PC-9 (cell line): ENCODE measurements around the gene HOXA9. TPM values are rescaled to one million over a fixed set of nuclear protein-coding genes. Genes with fewer than 3 reads are reported as not detected.

Experiments
- BruUV-seq: library from RNA; stranded (reverse); fragments of 400-500 nt; replicated peaks from 2 replicates; lab custom pipeline; 2021; lab: Mats Ljungman, UMichigan
- CTCF ChIA-PET: fragments of 300-600 bp; sonication (Branson Sonifier 250); formaldehyde crosslinking; loops from one replicate; lab custom pipeline; 2022; ENCODE audit warnings: antibody characterized with exemption; lab: Charles Lee
- POLR2A ChIA-PET: fragments of 300-600 bp; sonication (Branson Sonifier 250); formaldehyde crosslinking; loops from one replicate; lab custom pipeline; 2022; ENCODE audit warnings: antibody characterized with exemption; ENCODE audit not compliant: unreplicated experiment; lab: Charles Lee
- DNase-seq, 2 experiments: peaks; one replicate each; pipeline versions ENCODE4 v3.0.0 to v3.0.0-alpha.2; 2015 to 2022; ENCODE audit warnings: mixed read lengths in 1 of 2
- H2AFZ ChIP-seq: fragments of 200-600 bp; sonication (generic); 2 replicates; pipeline ENCODE4 v1.8.1; 2017; ENCODE audit warnings: antibody characterized with exemption
- H3F3A ChIP-seq: fragments of 200-600 bp; sonication (generic); 2 replicates; pipeline ENCODE4 v1.8.1; 2017; ENCODE audit warnings: antibody characterized with exemption, mild to moderate bottlenecking, low read depth; ENCODE audit not compliant: insufficient read depth
- H3K27ac ChIP-seq: fragments of 200-600 bp; sonication (generic); 2 replicates; pipeline ENCODE4 v1.6.1; 2016; ENCODE audit warnings: mixed run types
- H3K27me3 ChIP-seq: fragments of 200-600 bp; sonication (generic); 2 replicates; pipeline ENCODE4 v1.6.1; 2016; ENCODE audit warnings: low read depth, mixed run types; ENCODE audit not compliant: insufficient read depth
- H3K36me3 ChIP-seq: fragments of 200-600 bp; sonication (generic); 2 replicates; pipeline ENCODE4 v1.6.1; 2016; ENCODE audit warnings: low read depth, mixed run types
- H3K4me1 ChIP-seq: fragments of 200-600 bp; sonication (generic); replicated peaks from 2 replicates; pipeline ENCODE4 v1.6.1; 2016; ENCODE audit warnings: mixed run types; ENCODE audit not compliant: insufficient read depth
- H3K4me2 ChIP-seq: fragments of 200-600 bp; sonication (generic); 2 replicates; pipeline ENCODE4 v1.6.1; 2017; ENCODE audit warnings: mixed run types
- H3K4me3 ChIP-seq: fragments of 200-600 bp; sonication (generic); 2 replicates; pipeline ENCODE4 v1.6.1; 2016; ENCODE audit warnings: mixed run types
- H3K79me2 ChIP-seq: fragments of 200-600 bp; sonication (generic); 2 replicates; pipeline ENCODE4 v1.6.1; 2017; ENCODE audit warnings: low read depth, mixed run types
- H3K9me2 ChIP-seq: fragments of 200-600 bp; sonication (generic); 2 replicates; pipeline ENCODE4 v1.8.1; 2017; ENCODE audit warnings: mild to moderate bottlenecking; ENCODE audit not compliant: insufficient read depth
- H3K9me3 ChIP-seq: fragments of 200-600 bp; sonication (generic); 2 replicates; pipeline ENCODE4 v1.8.1; 2016; ENCODE audit warnings: low read depth; ENCODE audit not compliant: insufficient read depth
- H4K20me1 ChIP-seq: fragments of 200-600 bp; sonication (generic); 2 replicates; pipeline ENCODE4 v1.8.1; 2017; ENCODE audit not compliant: insufficient read depth
- EZH2 ChIP-seq: fragments of 200-600 bp; sonication (generic); IDR thresholded peaks from 2 replicates; pipeline ENCODE4 v1.8.0; 2017; ENCODE audit warnings: antibody characterized with exemption, low read depth
- intact Hi-C: fragments of 100-400 bp; cut with micrococcal nuclease; formaldehyde crosslinking; loops from one replicate; pipeline ENCODE4 v1.10.0; 2022; ENCODE audit not compliant: unreplicated experiment
- total RNA-seq: library from RNA; stranded (reverse); gene quantifications from 2 replicates; pipeline ENCODE4 v1.2.3, GENCODE V29; 2021
- TF ChIP-seq, protein P1 (sequence below): fragments of 200-600 bp; sonication (generic); conservative IDR thresholded peaks from 2 replicates; pipeline ENCODE4 v1.6.1; 2017; ENCODE audit warnings: mixed run types, antibody characterized with exemption, mild to moderate bottlenecking, moderate library complexity

HOXA9 gene
- total RNA-seq, 1 experiment from 2014 or later = 2.5 TPM

DNA sequence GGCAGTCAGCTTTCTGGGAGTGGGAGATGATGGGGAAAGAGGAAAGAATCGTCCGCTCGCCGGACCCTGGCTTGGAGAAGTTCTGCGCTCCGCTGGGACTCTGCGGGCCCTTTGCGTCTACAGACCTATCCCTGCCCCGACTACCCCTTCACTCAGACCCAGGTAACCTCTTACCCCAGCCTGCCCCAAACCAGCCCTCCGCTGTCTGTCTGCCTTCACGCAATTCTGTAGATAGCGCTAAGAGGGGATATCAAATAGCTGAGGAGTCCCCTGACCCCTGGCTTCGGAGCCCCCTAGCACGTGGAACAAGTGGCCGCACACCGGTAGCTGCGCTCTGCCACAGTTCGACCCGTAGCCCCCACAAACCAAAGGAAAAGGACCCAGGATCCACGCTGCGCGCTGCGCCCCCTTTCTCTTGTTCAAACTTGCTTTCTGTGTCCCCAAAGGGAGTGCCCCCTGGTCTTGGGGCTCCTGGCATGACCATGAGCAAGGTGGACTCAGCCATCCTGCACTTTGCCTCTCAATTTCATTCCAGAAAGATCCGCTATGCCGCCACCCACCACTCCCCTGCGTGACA lies 41.8 kb downstream of the HOXA9 start:
- no peak overlapping the region for H3K4me3 ChIP-seq
- TF ChIP-seq EZH2 = no peak
- TF ChIP-seq, protein P1, sequence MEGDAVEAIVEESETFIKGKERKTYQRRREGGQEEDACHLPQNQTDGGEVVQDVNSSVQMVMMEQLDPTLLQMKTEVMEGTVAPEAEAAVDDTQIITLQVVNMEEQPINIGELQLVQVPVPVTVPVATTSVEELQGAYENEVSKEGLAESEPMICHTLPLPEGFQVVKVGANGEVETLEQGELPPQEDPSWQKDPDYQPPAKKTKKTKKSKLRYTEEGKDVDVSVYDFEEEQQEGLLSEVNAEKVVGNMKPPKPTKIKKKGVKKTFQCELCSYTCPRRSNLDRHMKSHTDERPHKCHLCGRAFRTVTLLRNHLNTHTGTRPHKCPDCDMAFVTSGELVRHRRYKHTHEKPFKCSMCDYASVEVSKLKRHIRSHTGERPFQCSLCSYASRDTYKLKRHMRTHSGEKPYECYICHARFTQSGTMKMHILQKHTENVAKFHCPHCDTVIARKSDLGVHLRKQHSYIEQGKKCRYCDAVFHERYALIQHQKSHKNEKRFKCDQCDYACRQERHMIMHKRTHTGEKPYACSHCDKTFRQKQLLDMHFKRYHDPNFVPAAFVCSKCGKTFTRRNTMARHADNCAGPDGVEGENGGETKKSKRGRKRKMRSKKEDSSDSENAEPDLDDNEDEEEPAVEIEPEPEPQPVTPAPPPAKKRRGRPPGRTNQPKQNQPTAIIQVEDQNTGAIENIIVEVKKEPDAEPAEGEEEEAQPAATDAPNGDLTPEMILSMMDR = no peak
- H3K4me2 ChIP-seq = no peak overlapping the region
- no peaks in the 10 kb centered on the region for H3K9me3 ChIP-seq
- BruUV-seq = no TSS peak
- peaks cover 27% of the 10 kb centered on the region for H3F3A ChIP-seq
- no peak overlapping the region for H3K27ac ChIP-seq
- peaks cover 11% of the 10 kb centered on the region; the same call in 1 of the 2 replicates for H3K36me3 ChIP-seq
- CTCF ChIA-PET = no interaction called here
- intact Hi-C loops = no loop called here
- H4K20me1 ChIP-seq = no peaks in the 10 kb centered on the region
- POLR2A ChIA-PET = interaction anchor here (0.6 kb wide), 1 partner anchor 11 kb away, joined by 4 read pairs; no protein-coding TSS in a partner anchor
- peaks cover 9% of the 10 kb centered on the region; the same call in 1 of the 2 replicates for H3K4me1 ChIP-seq
- no peak overlapping the region for H2AFZ ChIP-seq
- H3K27me3 ChIP-seq = no peaks in the 10 kb centered on the region
- DNase-seq = no peak
- H3K9me2 ChIP-seq = no peaks in the 10 kb centered on the region
- H3K79me2 ChIP-seq = 0 out of 2 replicates have a peak, but pooled peaks cover 5% of the 10 kb centered on the region

DNA sequence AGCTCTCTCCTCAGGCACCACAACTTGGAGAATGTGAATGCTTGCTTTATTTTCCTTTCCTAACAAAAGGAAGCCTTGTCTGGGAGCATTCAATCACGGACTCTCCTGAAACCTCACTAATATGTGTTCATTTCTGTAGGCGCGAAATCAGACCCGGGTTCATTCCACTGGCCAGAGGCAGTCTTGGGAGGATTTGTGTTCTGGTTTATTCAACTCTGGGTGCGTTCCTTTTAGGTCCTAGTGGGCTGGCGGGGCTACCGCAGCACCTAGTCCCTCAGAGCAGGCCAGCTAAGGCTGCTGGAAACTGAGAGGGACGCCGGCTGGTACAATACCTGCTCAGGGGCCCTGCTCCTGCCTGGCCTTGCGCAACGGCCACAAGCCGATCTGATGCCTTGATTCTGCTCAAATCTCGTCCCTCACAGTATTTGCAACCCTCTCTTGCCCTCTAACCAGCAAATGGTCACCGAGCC lies 42.3 kb downstream of the HOXA9 start:
- Histone ChIP-seq H3F3A (peaks cover 32% of the 10 kb centered on the region), H2AFZ (no peak overlapping the region), H3K9me3 (no peaks in the 10 kb centered on the region), H3K4me3 (no peak overlapping the region), H3K27ac (no peak overlapping the region), H3K27me3 (no peaks in the 10 kb centered on the region), H3K4me1 (peaks cover 9% of the 10 kb centered on the region), H3K79me2 (peaks cover 10% of the 10 kb centered on the region), H3K4me2 (no peak overlapping the region), H4K20me1 (no peaks in the 10 kb centered on the region), H3K9me2 (no peaks in the 10 kb centered on the region), H3K36me3 (peaks cover 16% of the 10 kb centered on the region)
- no peak for TF ChIP-seq EZH2
- TF ChIP-seq, protein P1 = no peak
- DNase-seq = no peak
- ChIA-PET POLR2A (no interaction called here), CTCF (interaction anchor here (0.6 kb wide), 1 partner anchor 387 kb away, joined by 4 read pairs; no protein-coding TSS in a partner anchor)
- no TSS peak for BruUV-seq
- intact Hi-C loops = no loop called here

DNA sequence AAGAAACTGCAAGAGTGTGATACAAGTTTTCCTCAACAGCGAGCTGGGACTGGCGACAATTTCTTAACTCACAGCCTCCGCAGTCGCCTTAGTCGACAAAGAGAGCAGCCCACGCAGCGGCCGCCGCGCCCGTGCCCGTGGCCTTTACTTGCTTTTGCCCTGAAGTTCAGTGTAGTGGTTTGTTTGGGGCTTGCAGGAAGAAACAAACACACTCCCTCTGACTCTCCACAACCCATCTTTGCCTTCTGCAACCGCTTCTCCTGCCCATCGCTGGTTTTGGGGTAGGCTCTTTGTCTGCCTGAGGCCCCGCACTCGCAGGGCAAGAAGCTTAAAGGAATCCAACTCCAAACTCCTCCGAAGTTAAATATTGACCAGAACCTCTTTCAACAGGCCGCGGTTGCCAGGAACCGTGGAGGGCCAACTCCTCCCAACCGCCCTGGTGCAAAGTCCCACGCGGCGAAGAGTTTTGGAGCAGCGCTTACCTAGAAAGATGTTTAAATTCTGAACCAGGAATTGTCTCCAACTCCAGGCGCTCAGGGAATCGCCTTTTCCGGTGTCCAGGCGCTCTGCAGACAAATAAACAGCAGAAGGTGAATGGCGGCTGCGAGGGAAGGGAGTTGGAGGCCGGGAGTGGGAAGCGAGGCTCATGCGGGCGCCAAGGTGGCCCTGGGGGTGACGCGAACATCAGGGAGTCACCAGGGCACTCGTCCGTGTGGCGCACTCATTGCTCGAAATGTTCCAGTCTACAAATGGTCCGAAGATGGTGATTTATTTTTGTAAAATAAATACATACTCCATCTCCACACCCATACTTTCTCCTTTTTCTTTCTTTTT lies 43.0 kb downstream of the HOXA9 start:
- CTCF ChIA-PET = interaction anchor here (0.6 kb wide), 1 partner anchor 386 kb away, joined by 4 read pairs; no protein-coding TSS in a partner anchor
- H3K27me3 ChIP-seq = no peaks in the 10 kb centered on the region

More for the DNA sequence above, 43.0 kb downstream of the HOXA9 start:
- H3K9me3 ChIP-seq = no peaks in the 10 kb centered on the region
- no peak for TF ChIP-seq EZH2
- TF ChIP-seq, protein P1 = no peak
- POLR2A ChIA-PET = interaction anchor here (0.5 to 0.7 kb wide), 3 partner anchors 22 to 265 kb away, joined by 4 to 8 read pairs (median 6); no protein-coding TSS in a partner anchor
- H3K36me3 ChIP-seq = peaks cover 22% of the 10 kb centered on the region
- H3K4me2 ChIP-seq = no peak overlapping the region
- H2AFZ ChIP-seq = no peak overlapping the region
- no peaks in the 10 kb centered on the region for H4K20me1 ChIP-seq
- peaks cover 17% of the 10 kb centered on the region for H3K79me2 ChIP-seq
- no peak overlapping the region for H3K27ac ChIP-seq
- peaks cover 10% of the 10 kb centered on the region for H3K4me1 ChIP-seq
- no peak overlapping the region for H3K4me3 ChIP-seq
- intact Hi-C loops = no loop called here
- H3K9me2 ChIP-seq = no peaks in the 10 kb centered on the region
- H3F3A ChIP-seq = peaks cover 34% of the 10 kb centered on the region
- no TSS peak for BruUV-seq
- no peak for DNase-seq
